Endothelial cell of umbilical vein (primary cell): Measurements from ENCODE around the gene ANKRD35. TPM values are rescaled to one million over a fixed set of nuclear protein-coding genes. Genes with fewer than 3 reads are reported as not detected.
"Not testable (repeated sequence)": the region's sequence is repeated elsewhere in the genome, so short reads cannot be mapped to it uniquely, and the experiment has no call there.

ENCODE experiments used
- BruUV-seq: library from RNA; stranded (reverse); fragments of 400-500 nt; replicated peaks from 2 replicates; lab custom pipeline; 2021; lab: Mats Ljungman, UMichigan
- CTCF ChIA-PET: fragments of 300-600, 350-600 bp; sonication (Branson Sonifier 250); formaldehyde crosslinking; loops from one replicate; lab custom pipeline; 2021; ENCODE audit warnings: antibody characterized with exemption, inconsistent platforms; lab: Charles Lee
- POLR2A ChIA-PET: fragments of 300-600, 350-600 bp; sonication (Branson Sonifier 250); formaldehyde crosslinking; loops from one replicate; lab custom pipeline; 2021; ENCODE audit warnings: antibody characterized with exemption, inconsistent platforms; lab: Charles Lee
- DNase-seq: peaks from one replicate; pipeline ENCODE4 v3.0.0-alpha.2; 2011; ENCODE audit warnings: low read depth, low spot score
- FAIRE-seq: peaks from 2 replicates; lab custom pipeline; 2011; peaks lifted over from hg19 to GRCh38; lab: Jason Lieb, UNC
- H2AFZ ChIP-seq: 2 replicates; pipeline ENCODE4 v1.6.0; 2012; ENCODE audit warnings: low read depth, low read length, control low read depth, inconsistent platforms
- H3K27ac ChIP-seq: 2 replicates; pipeline ENCODE4 v1.5.1; 2011; ENCODE audit warnings: low read depth, mild to moderate bottlenecking, control low read depth, low read length, moderate library complexity; ENCODE audit not compliant: insufficient read depth
- H3K27me3 ChIP-seq, 2 experiments: 2 replicates each; pipeline versions ENCODE4 v1.6.0 to v1.6.1; 2011; ENCODE audit warnings: low read length in 2 of 2, mixed read lengths in 1 of 2; ENCODE audit not compliant: control insufficient read depth in 2 of 2, insufficient read depth in 2 of 2
- H3K36me3 ChIP-seq, 2 experiments: 2 replicates in 1 of 2; 3 replicates in 1 of 2; pipeline ENCODE4 v1.5.1; 2011; ENCODE audit warnings: low read length in 2 of 2, mild to moderate bottlenecking in 1 of 2, moderate library complexity in 1 of 2; ENCODE audit not compliant: control insufficient read depth in 2 of 2, insufficient read depth in 2 of 2; ENCODE audit errors: extremely low read depth in 1 of 2
- H3K4me1 ChIP-seq: 3 replicates; pipeline ENCODE4 v1.5.1; 2011; ENCODE audit warnings: mild to moderate bottlenecking, low read length; ENCODE audit not compliant: control insufficient read depth, insufficient read depth; ENCODE audit errors: extremely low read depth
- H3K4me2 ChIP-seq: 2 replicates; pipeline ENCODE4 v1.6.1; 2011; ENCODE audit warnings: low read length, control low read depth, mixed read lengths; ENCODE audit not compliant: insufficient read depth
- H3K4me3 ChIP-seq, 3 experiments: fragments of 200-600 bp in 1 of 3; sonication (generic), shearing (Covaris generic) in 1 of 3; replicated peaks in 1 of 3; 2 replicates each; pipeline ENCODE4 v1.5.1; 2011 to 2016; ENCODE audit warnings: control low read depth in 3 of 3, low read length in 3 of 3, mild to moderate bottlenecking in 2 of 3, inconsistent platforms in 1 of 3, low read depth in 1 of 3, moderate library complexity in 1 of 3; ENCODE audit not compliant: insufficient read depth in 1 of 3
- H3K79me2 ChIP-seq: 2 replicates; pipeline ENCODE4 v1.6.0; 2012; ENCODE audit warnings: low read length, inconsistent platforms; ENCODE audit not compliant: control insufficient read depth, insufficient read depth
- H3K9ac ChIP-seq: replicated peaks from 2 replicates; pipeline ENCODE3; 2011; ENCODE audit warnings: low read length, control low read depth; ENCODE audit not compliant: insufficient read depth; ENCODE audit errors: extremely low read depth
- H3K9me1 ChIP-seq: replicated peaks from 3 replicates; pipeline ENCODE4 v1.6.0; 2011; ENCODE audit warnings: mild to moderate bottlenecking, low read length; ENCODE audit not compliant: control insufficient read depth, insufficient read depth; ENCODE audit errors: extremely low read depth
- H3K9me3 ChIP-seq: replicated peaks from 2 replicates; pipeline ENCODE4 v1.5.1; 2012; ENCODE audit warnings: low read length, inconsistent platforms; ENCODE audit not compliant: control insufficient read depth, insufficient read depth
- H4K20me1 ChIP-seq: replicated peaks from 2 replicates; pipeline ENCODE3; 2011; ENCODE audit warnings: mild to moderate bottlenecking, low read length; ENCODE audit not compliant: control insufficient read depth, insufficient read depth; ENCODE audit errors: extremely low read depth
- EZH2 ChIP-seq: IDR thresholded peaks from 2 replicates; pipeline ENCODE4 v1.6.1; 2012; ENCODE audit warnings: borderline replicate concordance, low read depth, mild to moderate bottlenecking, moderate library complexity, low read length, inconsistent platforms; ENCODE audit not compliant: severe bottlenecking
- FOS ChIP-seq: IDR thresholded peaks from 2 replicates; pipeline ENCODE4 v1.6.1; 2011; ENCODE audit warnings: mild to moderate bottlenecking, low read length, moderate library complexity, borderline replicate concordance; ENCODE audit not compliant: insufficient read depth
- GATA2 ChIP-seq: IDR thresholded peaks from 2 replicates; pipeline ENCODE4 v1.7.0; 2011; ENCODE audit warnings: low read depth, mild to moderate bottlenecking, moderate library complexity, mixed read lengths, low read length; ENCODE audit not compliant: insufficient read length, insufficient read depth
- JUN ChIP-seq: IDR thresholded peaks from 2 replicates; pipeline ENCODE4 v1.6.1; 2011; ENCODE audit warnings: borderline replicate concordance, low read depth; ENCODE audit not compliant: insufficient read length, insufficient read depth
- MYC ChIP-seq: IDR thresholded peaks from one replicate; pipeline ENCODE4 v1.6.1; 2011; ENCODE audit warnings: mild to moderate bottlenecking, low read depth, low read length
- POLR2A ChIP-seq: IDR thresholded peaks from 2 replicates; pipeline ENCODE4 v1.6.1; 2012; ENCODE audit warnings: low read depth, mild to moderate bottlenecking, control low read depth, low read length
- POLR2AphosphoS5 ChIP-seq: IDR thresholded peaks from 2 replicates; pipeline ENCODE4 v1.6.1; 2012; ENCODE audit warnings: low read depth, mild to moderate bottlenecking, control low read depth, low read length, moderate library complexity; ENCODE audit not compliant: insufficient read depth
- dilution Hi-C: fragments of 300-500 bp; cut with MboI; formaldehyde crosslinking; loops from one replicate; pipeline ENCODE4 v1.15.0; 2019; ENCODE audit warnings: low sequenced_read_pairs; ENCODE audit not compliant: extremely low pct_ligation_motif_present
- intact Hi-C: fragments of 100-400 bp; cut with micrococcal nuclease; formaldehyde crosslinking; loops from one replicate; pipeline ENCODE4 v1.10.0; 2022
- polyA plus RNA-seq, 4 experiments: library from polyadenylated mRNA; depleted of rRNA in 3 of 4; stranded (reverse) in 3 of 4; unstranded in 1 of 4; fragments of >200 nt; gene quantifications; 2 replicates each; pipeline versions ENCODE4 v1.2.1 to v1.2.3, GENCODE V29; 2011 to 2012; ENCODE audit warnings: missing spikeins in 1 of 4
- total RNA-seq: library from RNA; stranded (reverse); gene quantifications from 2 replicates; pipeline ENCODE4 v1.2.3, GENCODE V29; 2021
- TF ChIP-seq, protein P1 (sequence below): IDR thresholded peaks from 2 replicates; pipeline ENCODE4 v1.6.1; 2011; ENCODE audit not compliant: insufficient read depth, insufficient read length
- TF ChIP-seq, protein P2 (sequence below), 2 donors: IDR thresholded peaks; 1 replicate in 1 of 2; 2 replicates in 1 of 2; pipeline ENCODE4 v1.5.1; 2011; ENCODE audit warnings: low read length in 2 of 2, mild to moderate bottlenecking in 2 of 2, moderate library complexity in 2 of 2, control low read depth in 1 of 2, inconsistent platforms in 1 of 2, low read depth in 1 of 2; ENCODE audit not compliant: insufficient read depth in 1 of 2; ENCODE audit errors: extremely low read depth in 1 of 2

The ANKRD35 gene
- total and polyA plus RNA-seq, 2 donors (not counting 3 experiments of a cell fraction or from before 2014, with no cell fraction given) = 0.15 to 0.20 TPM

DNA sequence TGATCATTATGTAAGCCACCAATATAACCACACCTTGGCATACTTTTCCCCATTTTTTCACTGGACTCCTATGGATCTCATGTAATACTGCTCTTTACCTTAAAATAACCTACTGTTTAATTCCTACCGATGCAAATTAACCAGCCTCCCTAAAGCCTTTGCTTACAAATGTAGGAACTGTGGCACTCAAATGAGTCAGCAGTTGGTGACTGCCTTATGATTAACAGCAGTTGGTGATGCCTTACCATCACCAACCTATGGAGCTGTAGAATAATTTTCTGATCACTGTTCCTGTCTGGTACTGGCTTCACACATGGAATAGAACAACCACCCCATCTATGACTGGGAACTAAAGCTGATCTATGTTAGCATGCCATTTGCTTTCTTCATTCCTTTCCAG, 48.0 kb downstream of the ANKRD35 start:
- Histone ChIP-seq H3K36me3 (peaks cover 43 to 47% of the 10 kb centered on the region in 2 experiments), H3K9me3 (no peaks in the 10 kb centered on the region), H3K27me3 (no peaks in the 10 kb centered on the region), H3K27ac (no peak overlapping the region), H3K79me2 (no peaks in the 10 kb centered on the region), H4K20me1 (no peaks in the 10 kb centered on the region), H3K9me1 (no peaks in the 10 kb centered on the region), H3K4me1 (no peaks in the 10 kb centered on the region), H3K4me3 (no peak overlapping the region), H3K9ac (no peak overlapping the region), H3K4me2 (no peak overlapping the region), H2AFZ (no peak overlapping the region)
- intact Hi-C loops (no loop called here), dilution Hi-C loops (no loop called here)
- no TSS peak for BruUV-seq
- ChIA-PET CTCF (interaction anchor here (0.7 to 3.6 kb wide), 4 partner anchors 7 to 132 kb away, joined by 3 to 22 read pairs (median 4); partner anchors contain the start of gene NUDT17), POLR2A (no interaction called here)
- TF ChIP-seq POLR2AphosphoS5 (no peak), JUN (no peak), MYC (no peak), GATA2 (no peak), EZH2 (no peak), POLR2A (no peak), FOS (no peak)
- TF ChIP-seq, protein P1, sequence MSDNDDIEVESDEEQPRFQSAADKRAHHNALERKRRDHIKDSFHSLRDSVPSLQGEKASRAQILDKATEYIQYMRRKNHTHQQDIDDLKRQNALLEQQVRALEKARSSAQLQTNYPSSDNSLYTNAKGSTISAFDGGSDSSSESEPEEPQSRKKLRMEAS = no peak
- TF ChIP-seq, protein P2, sequence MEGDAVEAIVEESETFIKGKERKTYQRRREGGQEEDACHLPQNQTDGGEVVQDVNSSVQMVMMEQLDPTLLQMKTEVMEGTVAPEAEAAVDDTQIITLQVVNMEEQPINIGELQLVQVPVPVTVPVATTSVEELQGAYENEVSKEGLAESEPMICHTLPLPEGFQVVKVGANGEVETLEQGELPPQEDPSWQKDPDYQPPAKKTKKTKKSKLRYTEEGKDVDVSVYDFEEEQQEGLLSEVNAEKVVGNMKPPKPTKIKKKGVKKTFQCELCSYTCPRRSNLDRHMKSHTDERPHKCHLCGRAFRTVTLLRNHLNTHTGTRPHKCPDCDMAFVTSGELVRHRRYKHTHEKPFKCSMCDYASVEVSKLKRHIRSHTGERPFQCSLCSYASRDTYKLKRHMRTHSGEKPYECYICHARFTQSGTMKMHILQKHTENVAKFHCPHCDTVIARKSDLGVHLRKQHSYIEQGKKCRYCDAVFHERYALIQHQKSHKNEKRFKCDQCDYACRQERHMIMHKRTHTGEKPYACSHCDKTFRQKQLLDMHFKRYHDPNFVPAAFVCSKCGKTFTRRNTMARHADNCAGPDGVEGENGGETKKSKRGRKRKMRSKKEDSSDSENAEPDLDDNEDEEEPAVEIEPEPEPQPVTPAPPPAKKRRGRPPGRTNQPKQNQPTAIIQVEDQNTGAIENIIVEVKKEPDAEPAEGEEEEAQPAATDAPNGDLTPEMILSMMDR (IDR thresholded peaks at IDR 0.05; ENCODE audit: extremely low read depth in 1 of 2, insufficient read depth in 1 of 2, low read depth in 1 of 2, low read length in 2 of 2) = no peak
- no peak for FAIRE-seq
- DNase-seq = no peak

DNA sequence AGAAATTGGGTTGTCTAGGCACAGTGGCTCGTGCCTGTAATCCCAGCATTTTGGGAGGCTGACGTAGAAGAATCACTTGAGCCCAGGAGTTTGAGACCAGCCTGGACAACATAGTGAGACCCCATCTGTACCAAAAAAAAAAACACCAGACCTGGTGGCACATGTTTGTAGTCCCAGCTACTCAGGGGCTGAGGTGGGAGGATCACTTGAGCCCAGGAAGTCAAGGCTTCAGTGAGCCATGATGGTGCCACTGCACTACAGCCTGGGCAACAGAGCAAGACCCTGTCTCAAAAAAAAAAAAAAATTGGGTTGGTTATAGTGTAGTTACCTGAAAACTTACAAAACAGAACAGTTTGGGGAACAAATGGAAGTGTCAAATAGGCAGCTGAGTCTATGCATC, 54.9 kb downstream of the ANKRD35 start:
- intact Hi-C loops, H3K4me1 ChIP-seq, H3K79me2 ChIP-seq, H3K9me3 ChIP-seq, H3K27ac ChIP-seq, POLR2A ChIA-PET, H4K20me1 ChIP-seq, H3K9me1 ChIP-seq, DNase-seq, H3K4me2 ChIP-seq, H3K27me3 ChIP-seq, dilution Hi-C loops, BruUV-seq, FAIRE-seq, H2AFZ ChIP-seq, H3K9ac ChIP-seq, H3K4me3 ChIP-seq: not testable (repeated sequence)
- CTCF ChIA-PET = interaction anchor here (2.0 kb wide), 1 partner anchor 14 kb away, joined by 8 read pairs; the partner anchor contains the start of gene NUDT17
- H3K36me3 ChIP-seq = peaks cover 36 to 52% of the 10 kb centered on the region in 2 experiments
